ENCODE measurements around the gene SERTAD3.
A peak's percentile ranks its signal among the peaks of the same experiment; 100 is the strongest.

DNA sequence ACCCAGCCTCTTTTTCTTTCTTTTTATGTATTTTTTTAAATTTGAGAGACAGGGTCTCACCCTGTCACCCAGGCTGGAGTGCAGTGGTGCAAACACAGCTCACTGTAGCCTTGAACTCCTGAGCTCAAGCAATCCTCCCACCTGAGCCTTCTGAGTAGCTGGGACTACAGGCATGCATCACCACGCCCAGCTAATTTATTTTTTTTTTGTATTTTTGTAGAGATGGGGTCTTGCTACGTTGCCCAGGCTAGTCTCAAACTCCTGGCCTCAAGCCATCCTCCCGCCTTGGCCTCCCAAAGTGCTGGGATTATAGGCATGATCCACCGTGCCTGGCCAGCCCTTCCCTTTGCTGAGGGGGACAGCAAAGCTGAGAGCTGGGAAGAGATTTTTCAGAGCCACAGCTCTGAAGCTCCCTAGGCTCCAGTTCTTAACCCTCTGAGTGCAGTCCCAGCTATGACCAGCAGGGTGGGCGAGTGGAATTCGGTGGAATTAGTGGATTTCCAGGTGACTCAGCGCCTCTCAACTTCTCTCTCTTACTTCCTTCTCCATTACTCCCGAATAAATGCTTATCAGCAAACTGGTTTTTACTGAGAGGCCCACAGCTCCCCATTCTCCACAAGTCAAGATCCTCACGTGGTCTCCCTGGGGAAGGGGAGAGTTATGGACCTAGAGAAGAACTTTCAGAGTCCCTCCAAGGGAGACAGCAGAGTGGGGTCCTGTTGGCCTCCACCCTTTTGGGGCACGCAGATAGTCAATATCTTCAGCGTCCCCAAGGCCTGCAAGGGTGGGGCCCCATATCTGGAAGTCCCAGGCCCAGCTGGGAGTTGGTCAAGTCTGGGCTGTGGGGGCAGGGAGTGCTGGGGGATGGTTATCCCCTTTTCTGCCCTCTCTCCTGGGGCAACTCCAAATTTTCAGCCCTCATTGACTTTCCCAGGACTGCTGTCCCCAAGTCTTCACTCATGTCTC, 20.2 kb upstream of the SERTAD3 start:
- peak in 3 of 4 experiments; percentile 89 to 94 (median 90) for TF ChIP-seq CTCF (IDR thresholded peaks at IDR 0.05)
- TF ChIP-seq EP300 (IDR thresholded peaks at IDR 0.05): no peak
